Esophagus squamous epithelium (tissue), 4 donors: ENCODE measurements around the gene POLK.
"Not testable (repeated sequence)": the region's sequence is repeated elsewhere in the genome, so short reads cannot be mapped to it uniquely, and the experiment has no call there.

Experiments used
- POLR2A ChIP-seq, 4 donors: fragments of 450-650 bp; IDR thresholded peaks; one replicate each; pipeline ENCODE4 v1.6.1; 2017; ENCODE audit warnings: antibody characterized with exemption in 4 of 4, mild to moderate bottlenecking in 4 of 4, moderate library complexity in 3 of 4
- TF ChIP-seq, protein P1 (sequence below), 6 experiments: fragments of 450-650 bp in 4 of 6; fragments of 200-600 bp in 2 of 6; sonication (generic) in 2 of 6; IDR thresholded peaks; one replicate each; pipeline ENCODE4 v1.5.1; 2016 to 2019; ENCODE audit warnings: antibody characterized with exemption in 6 of 6, mild to moderate bottlenecking in 4 of 6, moderate library complexity in 4 of 6

DNA sequence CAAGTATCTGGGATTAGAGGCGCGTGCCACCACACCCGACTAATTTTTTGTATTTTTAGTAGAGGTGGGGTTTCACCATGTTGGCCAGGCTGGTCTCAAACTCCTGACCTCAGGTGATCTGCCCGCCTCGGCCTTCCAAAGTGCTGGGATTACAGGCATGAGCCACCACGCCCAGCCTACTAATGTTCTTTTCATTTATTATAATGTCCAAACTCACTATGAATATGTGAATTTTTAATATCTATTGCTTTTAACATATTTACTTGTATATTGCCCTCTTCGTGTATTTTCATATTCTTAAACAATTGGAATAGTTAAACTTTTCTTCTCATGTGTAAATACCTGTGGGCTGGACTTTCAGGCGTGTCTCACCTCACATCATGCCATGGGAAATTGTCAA lies 66.6 kb downstream of the POLK start:
- TF ChIP-seq, protein P1, sequence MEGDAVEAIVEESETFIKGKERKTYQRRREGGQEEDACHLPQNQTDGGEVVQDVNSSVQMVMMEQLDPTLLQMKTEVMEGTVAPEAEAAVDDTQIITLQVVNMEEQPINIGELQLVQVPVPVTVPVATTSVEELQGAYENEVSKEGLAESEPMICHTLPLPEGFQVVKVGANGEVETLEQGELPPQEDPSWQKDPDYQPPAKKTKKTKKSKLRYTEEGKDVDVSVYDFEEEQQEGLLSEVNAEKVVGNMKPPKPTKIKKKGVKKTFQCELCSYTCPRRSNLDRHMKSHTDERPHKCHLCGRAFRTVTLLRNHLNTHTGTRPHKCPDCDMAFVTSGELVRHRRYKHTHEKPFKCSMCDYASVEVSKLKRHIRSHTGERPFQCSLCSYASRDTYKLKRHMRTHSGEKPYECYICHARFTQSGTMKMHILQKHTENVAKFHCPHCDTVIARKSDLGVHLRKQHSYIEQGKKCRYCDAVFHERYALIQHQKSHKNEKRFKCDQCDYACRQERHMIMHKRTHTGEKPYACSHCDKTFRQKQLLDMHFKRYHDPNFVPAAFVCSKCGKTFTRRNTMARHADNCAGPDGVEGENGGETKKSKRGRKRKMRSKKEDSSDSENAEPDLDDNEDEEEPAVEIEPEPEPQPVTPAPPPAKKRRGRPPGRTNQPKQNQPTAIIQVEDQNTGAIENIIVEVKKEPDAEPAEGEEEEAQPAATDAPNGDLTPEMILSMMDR (IDR thresholded peaks at IDR 0.05) = not testable (repeated sequence)
- TF ChIP-seq POLR2A (IDR thresholded peaks at IDR 0.05) = not testable (repeated sequence)
